Measurements from ENCODE around the gene SETMAR.
A peak's percentile ranks its signal among the peaks of the same experiment; 100 is the strongest.
"Not testable (repeated sequence)": the region's sequence is repeated elsewhere in the genome, so short reads cannot be mapped to it uniquely, and the experiment has no call there.

Gene SETMAR

GRCh38 chr3:4303187-4304123, at the start of gene SETMAR:
SETMAR (plus strand) TSS chr3:4303369; CDS start chr3:4303371, 2 bp downstream.
- DNase-seq: peak; percentile 66

- no peak for DNase-seq
These were observed 41.8 kb upstream of the SETMAR start for GRCh38 chr3:4261406-4261805.

- no peak for DNase-seq
These were observed 39.1 kb upstream of the SETMAR start for GRCh38 chr3:4264040-4264439.

GRCh38 chr3:4270720-4271119, 32.4 kb upstream of the SETMAR start:
- DNase-seq: no peak

GRCh38 chr3:4271834-4272233, 31.3 kb upstream of the SETMAR start:
- no peak for DNase-seq

- DNase-seq: no peak
These were observed 23.6 kb upstream of the SETMAR start for GRCh38 chr3:4279516-4280105.

GRCh38 chr3:4281991-4282390, 21.2 kb upstream of the SETMAR start:
- no peak for DNase-seq

GRCh38 chr3:4284865-4285264, 18.3 kb upstream of the SETMAR start:
- no peak for DNase-seq

GRCh38 chr3:4289044-4289443, 14.1 kb upstream of the SETMAR start:
- no peak for DNase-seq

- no peak for DNase-seq
These were observed 12.8 kb upstream of the SETMAR start for GRCh38 chr3:4290272-4290893.

- no peak for DNase-seq
These were observed 10.9 kb upstream of the SETMAR start for GRCh38 chr3:4292301-4292700.

- no peak for DNase-seq
These were observed 8.4 kb upstream of the SETMAR start for GRCh38 chr3:4294616-4295327.

- DNase-seq: not testable (repeated sequence)
These were observed 6.7 kb upstream of the SETMAR start for GRCh38 chr3:4296454-4296853.

- no peak for DNase-seq
These were observed 5.7 kb upstream of the SETMAR start for GRCh38 chr3:4297486-4297885.

GRCh38 chr3:4302747-4303146, 422 bp upstream of the SETMAR start:
- DNase-seq: no peak

- DNase-seq: not testable (repeated sequence)
These were observed 2.0 kb downstream of the SETMAR start for GRCh38 chr3:4305210-4305609.

GRCh38 chr3:4306091-4306490, 2.9 kb downstream of the SETMAR start:
- DNase-seq: no peak

GRCh38 chr3:4306860-4307259, 3.7 kb downstream of the SETMAR start:
- DNase-seq: no peak

- no peak for DNase-seq
These were observed 6.4 kb downstream of the SETMAR start for GRCh38 chr3:4309491-4310128.

- DNase-seq: no peak
These were observed 7.8 kb downstream of the SETMAR start for GRCh38 chr3:4310971-4311370.

- DNase-seq: no peak
These were observed 8.3 kb downstream of the SETMAR start for GRCh38 chr3:4311496-4311895.

GRCh38 chr3:4313606-4314293, 10.6 kb downstream of the SETMAR start:
- DNase-seq: no peak
